ENCODE results near the gene CDYL. TPM values are rescaled to one million over a fixed set of nuclear protein-coding genes. Genes with fewer than 3 reads are reported as not detected.

Gene CDYL, protein sequence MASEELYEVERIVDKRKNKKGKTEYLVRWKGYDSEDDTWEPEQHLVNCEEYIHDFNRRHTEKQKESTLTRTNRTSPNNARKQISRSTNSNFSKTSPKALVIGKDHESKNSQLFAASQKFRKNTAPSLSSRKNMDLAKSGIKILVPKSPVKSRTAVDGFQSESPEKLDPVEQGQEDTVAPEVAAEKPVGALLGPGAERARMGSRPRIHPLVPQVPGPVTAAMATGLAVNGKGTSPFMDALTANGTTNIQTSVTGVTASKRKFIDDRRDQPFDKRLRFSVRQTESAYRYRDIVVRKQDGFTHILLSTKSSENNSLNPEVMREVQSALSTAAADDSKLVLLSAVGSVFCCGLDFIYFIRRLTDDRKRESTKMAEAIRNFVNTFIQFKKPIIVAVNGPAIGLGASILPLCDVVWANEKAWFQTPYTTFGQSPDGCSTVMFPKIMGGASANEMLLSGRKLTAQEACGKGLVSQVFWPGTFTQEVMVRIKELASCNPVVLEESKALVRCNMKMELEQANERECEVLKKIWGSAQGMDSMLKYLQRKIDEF
- polyA plus RNA-seq (2013, experiment 1 of 2; ENCODE audit: insufficient read length): 23.9 TPM
- 25.1 TPM for polyA plus RNA-seq (2013, experiment 2 of 2; ENCODE audit: insufficient read length)

DNA sequence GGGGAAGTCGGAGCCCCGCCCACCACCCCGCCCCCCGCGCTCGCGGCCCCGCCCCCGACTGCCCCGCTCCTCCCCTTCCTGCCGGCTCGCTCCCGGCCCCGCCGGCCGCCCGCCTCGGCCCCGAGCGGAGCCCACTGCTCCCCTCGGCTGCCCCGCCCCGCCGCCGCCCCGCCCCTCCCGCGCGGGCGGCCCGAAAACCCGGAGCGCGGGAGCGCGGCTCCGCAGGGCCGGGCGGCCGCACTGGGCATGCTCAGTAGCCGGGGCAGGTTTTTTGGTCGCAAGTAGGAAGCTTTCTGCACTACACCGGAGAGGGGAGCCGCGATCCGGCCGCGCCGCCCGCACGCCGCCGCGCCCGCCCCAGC is at the start of gene CDYL:
Gene CDYL, plus strand, starts transcription at position 274 of the 362 bp plus-strand sequence. CDS start 380 bp downstream, outside the sequence.
- peak; percentile 93 for DNase-seq

DNA sequence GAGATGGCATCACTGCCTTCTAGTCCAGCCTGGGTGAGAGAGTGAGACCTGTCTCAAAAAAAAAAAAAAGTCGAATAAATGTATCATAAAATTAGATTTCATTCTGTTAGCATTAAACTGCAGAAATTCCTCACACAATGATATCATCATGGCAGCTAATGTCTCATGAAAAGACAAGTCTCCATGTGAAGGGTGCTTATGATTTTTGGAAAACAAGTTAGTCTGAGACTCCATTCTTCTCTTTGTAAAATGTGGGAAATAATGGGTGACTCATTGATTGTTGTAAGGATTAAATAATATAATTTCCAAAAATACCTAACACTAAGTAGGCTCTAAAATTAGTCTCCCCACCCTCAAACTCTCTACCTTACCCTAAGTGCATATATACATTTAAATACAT is 49.6 kb upstream of the CDYL start:
- DNase-seq: no peak

DNA sequence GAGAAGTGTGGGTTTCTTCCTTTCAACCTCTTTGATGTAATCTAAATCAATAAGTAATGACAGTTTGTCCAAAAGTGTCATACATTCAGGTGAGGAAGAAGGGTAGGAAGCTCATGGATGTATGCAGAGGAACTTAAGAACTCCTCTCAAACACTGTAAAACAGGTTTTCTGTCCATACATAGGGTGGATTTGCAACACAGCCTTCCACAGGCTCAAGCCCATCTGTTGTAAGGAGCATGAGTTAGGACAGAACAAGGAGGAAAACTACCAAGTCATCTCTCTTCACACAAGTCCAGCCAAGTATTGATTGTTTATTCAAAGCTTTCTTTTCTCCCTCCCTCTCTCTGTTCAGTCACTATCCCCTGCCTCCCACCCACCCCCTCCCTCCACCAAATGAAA is 49.0 kb upstream of the CDYL start:
- DNase-seq: no peak

DNA sequence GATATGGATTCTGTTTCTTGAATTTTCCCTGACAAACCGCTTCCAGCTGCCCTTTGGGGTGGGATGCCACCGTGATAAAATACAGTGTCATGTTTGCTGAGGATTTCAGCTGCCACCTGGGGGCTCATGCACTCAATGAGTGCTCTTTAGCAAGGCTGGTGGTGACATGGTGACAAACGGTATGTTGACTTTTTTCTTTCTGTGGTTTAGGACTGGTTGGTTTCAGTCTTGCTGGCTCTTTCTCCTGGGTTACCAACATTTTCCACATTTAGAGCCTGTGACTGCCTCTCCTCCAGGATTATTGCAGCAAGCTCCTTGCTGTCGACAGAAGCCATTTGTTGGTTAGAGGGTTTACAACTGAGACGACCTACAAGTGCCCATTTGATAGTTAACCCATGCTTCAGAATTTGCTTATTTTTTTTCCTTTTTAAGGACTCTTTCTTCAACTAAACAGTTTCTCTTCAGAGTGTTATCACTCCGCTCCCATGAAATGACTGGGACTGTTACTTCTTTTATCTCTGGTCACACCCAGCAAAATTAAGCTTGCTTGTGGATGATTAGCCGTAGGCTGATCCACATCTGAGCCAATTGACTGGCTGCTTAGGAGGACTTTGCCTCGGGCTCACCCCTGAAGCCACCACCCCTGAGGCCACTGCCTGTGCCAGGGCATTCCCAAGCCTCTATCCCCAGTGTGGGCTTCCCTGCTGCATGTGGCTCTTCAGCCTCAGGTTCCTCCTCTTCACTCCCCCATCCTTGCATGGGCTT is 48.4 kb upstream of the CDYL start:
- peak; percentile 60 for DNase-seq

DNA sequence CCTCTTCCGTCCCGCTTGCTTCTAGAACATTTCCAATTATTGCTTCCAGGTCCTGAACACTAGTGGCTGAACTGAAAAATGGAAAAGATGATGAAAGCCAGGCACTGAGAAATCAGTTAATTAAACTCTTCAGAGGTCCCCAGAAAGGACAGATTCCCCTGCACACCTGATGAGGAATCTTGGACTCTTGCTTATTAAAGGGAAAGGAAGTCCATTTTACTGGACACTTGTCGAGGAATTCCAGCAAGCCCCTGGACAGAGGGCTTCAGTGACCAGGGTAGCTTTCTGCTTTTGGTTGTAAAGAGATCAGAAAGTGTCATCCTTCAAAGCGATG is 47.8 kb upstream of the CDYL start:
- no peak for DNase-seq

DNA sequence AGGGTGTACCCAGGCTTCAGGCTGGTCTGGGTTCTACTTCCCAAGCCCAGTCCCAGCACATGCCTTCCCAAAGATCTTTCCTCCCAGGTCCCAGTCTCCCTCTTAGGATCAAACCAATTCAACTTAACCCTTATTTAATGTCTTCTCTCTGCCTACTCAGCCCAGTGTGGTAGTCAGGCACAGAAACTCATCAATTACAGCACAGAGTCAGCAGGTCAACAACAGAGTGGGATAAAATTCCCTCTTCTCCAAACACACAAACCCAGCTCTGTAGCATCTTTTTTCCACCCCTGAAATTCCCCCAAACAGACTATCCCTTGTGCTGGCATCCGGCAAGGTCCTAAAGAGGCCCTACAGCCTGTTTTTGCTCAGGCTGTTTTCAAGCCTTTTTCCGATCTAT is 47.3 kb upstream of the CDYL start:
- DNase-seq: no peak

DNA sequence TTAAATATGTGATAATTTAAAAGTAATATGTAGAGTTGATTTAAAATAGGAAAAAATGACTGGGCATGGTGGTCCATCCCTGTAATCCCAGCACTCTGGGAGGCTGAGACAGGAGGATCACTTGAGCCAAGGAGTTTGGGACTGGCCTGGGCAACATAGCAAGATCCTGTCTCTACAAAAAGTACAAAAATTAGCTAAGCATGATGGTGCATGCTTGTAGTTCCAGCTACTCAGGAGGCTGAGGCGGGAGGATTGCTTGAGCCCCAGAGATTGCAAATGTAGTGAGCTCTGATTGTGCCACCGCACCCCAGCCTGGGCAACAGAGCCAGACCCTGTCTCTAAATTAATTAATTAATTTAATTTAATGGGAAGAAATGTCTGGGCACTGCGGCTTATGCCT is 44.2 kb upstream of the CDYL start:
- DNase-seq: no peak

DNA sequence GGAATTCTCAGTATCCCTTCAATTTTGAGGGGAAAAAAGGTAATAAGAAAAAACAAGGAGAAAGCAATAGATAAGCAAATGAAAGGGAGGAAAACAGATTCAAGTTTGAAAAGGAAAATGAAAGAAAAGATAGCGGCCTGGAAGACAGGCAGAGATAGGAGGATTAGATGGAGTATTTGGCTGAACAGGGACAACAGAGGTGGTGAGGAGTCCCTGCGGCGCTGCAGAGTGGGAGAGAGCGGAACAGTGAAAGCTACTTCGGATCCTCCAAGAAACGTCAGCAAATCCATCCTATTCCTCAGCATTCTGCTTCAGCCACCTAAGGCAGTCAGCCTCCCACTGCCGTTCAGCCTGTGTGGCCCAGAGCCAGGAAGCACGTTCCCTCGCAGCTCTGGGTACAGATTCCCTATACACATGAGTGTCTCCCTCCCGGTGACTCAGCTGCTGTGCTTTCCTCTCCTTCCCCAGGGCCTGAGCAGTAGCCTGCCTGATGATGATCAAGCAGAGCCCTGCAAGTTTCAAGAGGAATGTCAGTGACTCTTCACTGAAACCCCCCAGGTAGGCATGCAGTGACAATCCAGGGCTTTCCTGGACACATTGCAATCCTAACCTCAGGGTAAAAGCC is 43.4 kb upstream of the CDYL start:
- DNase-seq: peak; percentile 96

DNA sequence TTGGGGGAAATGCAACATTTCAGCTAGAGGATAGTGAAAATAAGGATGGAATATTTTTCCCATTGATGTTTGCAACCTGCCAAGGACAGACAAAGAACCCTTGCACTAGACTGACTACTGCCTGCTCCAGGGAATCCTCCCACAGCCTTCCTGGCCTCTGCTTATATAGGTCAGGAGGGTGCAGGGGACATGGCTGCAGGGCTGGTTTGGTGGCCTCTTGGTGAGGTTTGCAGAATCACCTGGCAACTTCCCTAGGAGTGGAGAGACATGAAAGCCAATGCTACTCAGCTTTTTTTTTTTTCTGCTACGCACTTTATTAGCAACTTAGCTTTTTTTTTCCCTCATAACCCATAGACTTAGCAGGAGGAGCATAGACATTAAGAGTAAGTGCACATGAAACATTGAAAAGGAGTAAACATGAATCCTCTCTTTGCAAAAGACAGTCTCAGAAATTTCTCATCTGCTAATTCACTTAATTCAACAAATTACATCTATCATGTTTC is 39.8 kb upstream of the CDYL start:
- no peak for DNase-seq

DNA sequence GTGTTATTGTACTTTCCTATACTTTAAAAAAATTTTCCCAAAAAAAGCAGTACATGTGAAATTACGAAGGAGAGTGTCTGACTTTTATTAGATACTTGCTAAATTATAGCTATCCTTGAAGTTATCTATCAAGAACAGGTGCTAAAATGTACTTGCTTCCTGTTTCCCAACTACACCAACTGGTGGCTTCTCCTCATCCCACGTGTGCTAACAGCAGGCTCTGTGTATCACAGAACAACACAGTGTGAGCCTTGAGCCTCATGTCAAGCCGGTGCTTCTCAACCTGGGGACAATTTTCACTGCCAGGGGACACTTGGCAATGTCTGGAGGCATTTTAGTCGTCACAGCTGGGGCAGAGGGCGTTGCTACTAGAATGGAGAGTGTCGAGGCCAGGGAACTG is 36.2 kb upstream of the CDYL start:
- no peak for DNase-seq

DNA sequence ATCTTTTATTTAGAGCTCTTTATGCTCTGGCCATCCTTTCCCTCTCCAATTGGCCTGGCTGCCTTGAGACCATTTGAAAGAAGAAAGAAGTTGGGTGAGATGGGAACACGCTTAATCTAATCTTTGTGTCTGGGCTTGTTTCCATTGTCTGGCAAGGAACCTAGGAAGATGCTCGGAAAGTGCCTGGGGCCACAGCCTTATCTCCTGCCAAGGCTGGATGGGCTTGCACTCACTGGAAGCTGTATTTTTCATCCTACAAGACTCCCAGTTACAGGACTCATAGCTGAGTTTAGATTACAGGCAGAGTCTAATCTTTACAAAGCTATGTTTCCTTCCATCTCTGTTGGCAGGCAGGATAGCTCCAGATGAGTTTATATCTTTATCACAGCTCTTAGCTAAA is 33.1 kb upstream of the CDYL start:
- no peak for DNase-seq

DNA sequence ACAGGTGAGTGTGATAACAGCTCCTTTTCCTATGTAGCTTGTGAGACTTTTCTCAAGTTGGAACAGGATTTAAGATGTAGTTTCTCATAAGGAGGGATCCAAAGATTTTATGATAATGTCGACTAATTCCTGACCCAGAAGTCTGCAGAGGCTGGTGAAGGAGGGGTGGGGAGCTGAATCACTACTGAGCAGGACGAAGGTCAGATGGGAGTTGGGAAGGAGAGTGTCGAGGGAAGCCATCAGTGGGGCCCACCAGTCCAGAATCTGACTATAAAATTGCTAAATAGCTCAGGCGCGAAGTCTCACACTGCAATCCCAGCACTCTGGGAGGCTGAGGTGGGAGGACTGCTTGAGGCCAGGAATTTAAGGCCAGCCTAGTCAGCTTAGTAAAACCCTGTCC is 32.3 kb upstream of the CDYL start:
- DNase-seq: no peak

DNA sequence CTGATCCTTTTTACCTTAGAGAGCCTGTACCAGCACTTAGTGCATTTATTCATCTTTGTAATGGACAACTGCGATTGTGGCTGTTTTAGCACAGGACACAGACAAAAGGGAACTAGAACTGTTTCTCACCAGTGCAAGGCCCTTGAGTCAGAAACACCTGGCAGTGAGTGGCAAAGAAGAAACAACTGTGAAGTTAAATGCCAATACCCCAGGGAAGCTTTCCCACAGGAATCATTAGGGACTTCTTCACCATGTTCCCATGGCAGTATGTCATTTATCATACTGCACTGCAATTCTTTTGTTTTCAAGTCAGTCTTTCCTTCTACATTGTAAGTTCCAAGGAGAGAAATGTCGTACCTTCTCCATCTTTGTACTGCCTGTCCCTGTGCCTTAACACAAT is 28.6 kb upstream of the CDYL start:
- no peak for DNase-seq

DNA sequence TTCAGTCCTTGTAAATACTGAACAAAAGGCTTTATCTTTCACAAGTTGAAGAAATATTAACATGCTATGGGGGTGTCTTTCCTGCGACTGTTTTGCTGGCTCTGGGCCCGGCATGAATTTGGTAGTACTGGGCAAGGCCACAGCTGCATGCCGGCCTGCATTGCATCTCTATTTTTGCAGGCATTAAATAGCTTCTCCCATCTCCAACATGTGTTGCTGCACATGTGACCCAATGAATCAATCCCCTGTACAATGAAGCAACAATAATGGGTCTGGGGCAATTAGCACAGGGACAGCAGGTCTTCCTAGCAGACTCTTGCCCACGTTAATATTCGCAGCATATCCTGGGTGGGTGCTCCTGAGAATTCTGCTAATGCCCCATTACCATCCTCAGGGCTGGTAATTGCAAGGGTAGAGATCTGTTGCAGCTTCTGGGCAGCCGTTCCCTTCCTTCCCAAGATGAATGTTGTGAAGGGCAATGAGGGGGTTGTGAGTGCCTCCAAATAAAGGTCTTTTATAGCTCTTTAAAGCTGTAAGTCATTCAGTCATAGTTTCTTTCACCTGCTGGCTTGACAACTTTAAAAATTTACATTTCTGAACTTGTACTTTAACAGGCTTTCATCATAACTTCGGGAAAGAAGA is 24.3 kb upstream of the CDYL start:
- no peak for DNase-seq

DNA sequence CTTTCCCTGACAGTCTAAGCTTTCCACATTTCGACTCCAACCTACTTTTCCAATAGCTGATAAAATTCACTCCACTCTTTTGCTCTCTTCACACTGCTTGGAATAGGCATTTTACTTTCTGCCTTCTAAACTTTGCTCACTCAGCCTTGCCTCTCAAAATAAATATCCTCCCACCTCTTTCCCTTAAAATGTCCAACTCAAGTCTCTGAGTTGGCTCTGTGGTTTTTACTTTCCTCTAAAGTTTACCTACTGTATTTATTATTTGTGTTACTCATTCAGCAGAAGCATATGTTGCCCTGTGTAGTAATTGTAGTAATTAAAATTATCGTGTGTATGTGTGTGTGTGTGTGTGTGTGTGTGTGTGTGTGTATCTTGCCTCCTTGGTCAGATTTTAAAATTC is 20.0 kb upstream of the CDYL start:
- DNase-seq: no peak

DNA sequence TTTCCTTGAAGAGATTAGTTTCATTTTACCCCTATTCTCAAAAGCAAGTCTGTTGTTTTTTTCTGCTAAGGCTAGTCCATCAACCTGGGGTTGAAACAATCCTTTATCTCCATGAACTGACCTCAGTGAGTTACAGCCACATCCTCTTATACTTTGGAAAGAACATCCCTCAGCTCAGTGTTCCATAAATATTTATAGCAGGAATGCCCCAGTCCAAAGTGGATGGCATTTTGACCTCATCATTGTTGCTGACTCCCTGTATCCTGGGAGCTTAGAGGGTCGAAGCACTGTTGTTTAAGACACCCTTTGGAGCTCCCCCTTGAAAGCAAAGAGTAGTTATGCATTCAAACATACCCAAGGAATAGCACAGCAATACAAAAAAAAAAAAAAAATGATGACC is 16.2 kb upstream of the CDYL start:
- DNase-seq: no peak

DNA sequence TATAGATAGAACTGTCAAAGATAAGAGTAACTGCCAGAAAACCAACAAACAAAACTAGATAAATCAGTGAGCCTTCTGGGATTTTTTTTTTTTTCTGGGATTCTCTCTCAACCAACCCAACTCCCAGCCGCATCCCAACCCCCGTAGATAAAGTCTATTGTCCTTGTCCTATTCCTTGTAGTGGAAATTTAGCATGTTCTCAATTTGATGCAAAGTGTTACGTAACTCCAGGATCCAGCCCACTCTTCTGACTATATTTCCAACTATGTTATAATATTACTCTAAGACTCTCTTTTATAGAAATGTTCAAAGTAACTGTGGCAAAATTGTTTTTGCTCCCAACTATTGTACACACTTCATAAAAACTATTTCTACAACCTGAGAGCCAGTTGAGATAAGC is 15.4 kb upstream of the CDYL start:
- no peak for DNase-seq

DNA sequence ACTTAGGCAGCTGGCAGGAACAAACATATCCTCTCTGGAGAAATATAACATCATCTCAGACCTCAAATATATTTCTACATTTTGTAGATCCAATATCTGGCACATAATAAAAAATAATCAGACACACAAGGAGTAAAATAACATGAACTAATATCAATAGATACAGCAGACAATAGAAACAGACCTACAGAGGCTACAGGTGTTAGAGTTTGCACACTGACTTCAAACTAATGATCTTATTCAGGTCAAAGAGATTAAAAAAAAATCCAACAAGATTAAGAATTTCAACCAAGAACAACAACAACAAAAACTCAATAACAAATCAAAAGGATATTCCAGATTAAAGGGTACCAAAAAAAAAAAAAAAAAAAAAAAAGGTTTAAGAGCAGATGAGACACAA is 13.9 kb upstream of the CDYL start:
- DNase-seq: no peak

DNA sequence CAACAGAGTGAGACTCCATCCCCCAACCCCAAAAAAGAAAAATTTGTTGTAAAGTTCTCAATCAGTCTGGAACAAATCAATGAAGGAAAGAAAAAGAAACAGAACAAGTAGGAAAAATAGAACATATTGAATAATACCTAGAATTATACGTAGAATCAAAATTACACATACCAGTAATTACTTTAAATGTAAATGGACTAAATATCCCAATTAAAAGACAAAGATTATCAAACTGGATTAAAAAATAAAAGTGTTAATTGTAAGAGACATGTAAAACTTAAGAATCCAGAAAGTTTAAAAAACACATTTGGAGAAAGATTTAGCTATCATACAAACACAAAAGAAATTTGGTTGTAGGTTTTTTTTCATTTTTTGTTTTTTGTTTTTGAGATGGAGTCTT is 12.3 kb upstream of the CDYL start:
- no peak for DNase-seq

DNA sequence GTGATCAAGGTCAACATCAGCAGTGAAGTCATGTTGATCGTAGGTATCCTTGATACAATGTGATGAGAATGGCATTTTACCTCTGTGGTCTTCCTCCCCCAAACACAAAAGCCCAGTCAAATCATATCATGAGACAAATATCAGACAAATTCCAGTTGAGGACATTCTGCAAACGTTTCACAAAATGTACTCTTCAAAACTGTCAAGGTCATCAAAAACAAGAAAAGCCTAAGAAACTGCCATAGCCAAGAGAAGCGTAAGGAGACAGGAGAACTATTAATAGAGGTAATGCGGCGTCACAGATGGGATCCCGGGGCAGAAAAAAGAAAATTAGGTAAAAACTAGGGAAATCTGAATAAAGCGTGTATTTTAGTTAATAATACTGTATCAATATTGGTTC is 7.4 kb upstream of the CDYL start:
- no peak for DNase-seq

DNA sequence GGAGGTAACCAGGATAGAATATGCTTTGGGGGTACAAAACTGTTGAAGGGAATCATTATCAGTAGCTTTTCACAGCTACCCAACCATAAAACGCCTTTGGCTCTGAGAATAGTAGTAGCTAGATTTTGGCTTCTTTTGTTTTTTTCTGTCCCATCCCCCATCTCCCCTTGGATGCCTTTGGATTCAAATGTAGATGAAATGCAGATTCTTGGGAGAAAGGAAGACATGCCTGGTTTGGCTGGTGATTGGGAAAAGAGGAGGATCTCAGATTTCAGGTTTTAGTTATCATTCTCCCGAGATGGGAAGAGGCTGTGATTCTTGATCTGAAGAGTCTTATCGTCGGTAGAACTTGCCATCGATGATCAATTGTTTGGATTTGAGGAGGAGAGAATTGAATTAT is 3.5 kb upstream of the CDYL start:
- no peak for DNase-seq

DNA sequence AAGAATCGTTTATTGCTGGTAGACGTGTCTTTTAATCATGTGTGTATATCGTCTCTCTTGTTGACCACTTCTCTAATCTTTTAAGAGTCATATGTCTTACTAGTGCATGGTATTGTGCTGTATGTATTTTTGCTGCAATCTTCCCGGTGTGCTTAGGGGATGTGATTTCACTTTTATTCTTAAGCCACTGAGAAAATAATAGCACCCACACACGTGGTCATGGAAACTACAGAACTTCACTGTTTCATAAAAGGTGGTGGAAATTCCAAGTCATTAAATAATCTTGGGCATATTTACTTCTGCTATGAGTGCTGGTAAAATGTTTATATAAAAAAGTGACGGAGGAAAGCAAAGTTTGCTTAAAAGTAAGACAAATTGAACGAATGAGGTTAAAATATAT is 3.0 kb upstream of the CDYL start:
- no peak for DNase-seq

DNA sequence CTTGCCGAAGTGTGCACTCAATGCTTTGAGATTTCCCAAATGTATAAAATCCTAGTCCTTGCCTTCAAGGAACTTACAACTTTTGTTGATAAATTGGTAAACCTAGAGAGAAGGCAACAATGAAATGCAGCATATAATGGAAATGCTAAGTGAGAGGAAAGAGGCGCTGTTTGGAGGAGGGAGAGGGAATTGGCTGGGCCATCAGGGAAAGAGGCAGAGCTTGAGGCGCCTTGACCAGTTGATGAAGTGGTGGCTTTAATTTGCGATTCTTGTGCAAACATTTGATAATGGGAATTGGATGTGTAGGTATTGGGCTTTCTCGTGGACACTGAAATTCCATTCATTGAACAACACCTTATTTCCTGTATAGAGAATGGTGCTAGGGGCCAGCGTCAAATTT is 1.9 kb upstream of the CDYL start:
- DNase-seq: no peak
